ENCODE measurements around the gene DGKE. TPM values are rescaled to one million over a fixed set of nuclear protein-coding genes. Genes with fewer than 3 reads are reported as not detected.

The DGKE gene
- total RNA-seq (2014; rRNA removed; shearing (Covaris generic)), result 0.45 and 0.77 TPM in 2 replicates

GRCh38 chr17:56833809-56834379 is at the start of gene DGKE, which contains the start of gene C17orf67:
Gene DGKE, plus strand, starts transcription at chr17:56834151. Its CDS starts 645 bp downstream, at chr17:56834796.
Gene C17orf67, minus strand, starts transcription at chr17:56833920. Its CDS starts 18,110 bp downstream, at chr17:56815810.

GRCh38 chr17:56913867-56914580 is 80.1 kb downstream of the DGKE start, which contains the start of gene TRIM25:
Gene TRIM25, minus strand, starts transcription at chr17:56914049. Its CDS starts 61 bp downstream, at chr17:56913988.

Small RNAs within 50 kb of the gene (small RNA-seq; reads per million reads assigned to genes)
- gene AC015912.2 (not detected), gene RNU6-1158P (not detected)

Other genes with a start within 250 kb of the DGKE start
- 8.6 and 10.6 TPM in 2 replicates for gene NOG, start 240.5 kb upstream of the DGKE start, total RNA-seq (2014; rRNA removed; shearing (Covaris generic))
- 0.64 and 1.2 TPM in 2 replicates for gene C17orf67, start 231 bp upstream of the DGKE start, total RNA-seq (2014; rRNA removed; shearing (Covaris generic))
- 38.6 and 53.9 TPM in 2 replicates for gene TRIM25, start 79.9 kb downstream of the DGKE start, total RNA-seq (2014; rRNA removed; shearing (Covaris generic))
- 19.6 and 22.1 TPM in 2 replicates for gene COIL, start 126.9 kb downstream of the DGKE start, total RNA-seq (2014; rRNA removed; shearing (Covaris generic))
- gene SCPEP1, start 144.0 kb downstream of the DGKE start, total RNA-seq (2014; rRNA removed; shearing (Covaris generic)), result 26.8 and 34.1 TPM in 2 replicates

All from A375 (cell line).